Activated CD8-positive, alpha-beta memory T cell treated with anti-CD3 and anti-CD28 coated beads for 48 hours (primary cell): ENCODE measurements around the gene ACVRL1.

ENCODE experiments used
- DNase-seq, 3 experiments: peaks; one replicate each; pipeline ENCODE4 v3.0.0-alpha.2; 2020; ENCODE audit warnings: low read depth in 2 of 3, low spot score in 2 of 3

ACVRL1 gene

GRCh38 chr12:51907083-51907855 lies at the start of gene ACVRL1:
TSS of gene ACVRL1 (plus strand) at chr12:51907504. CDS start at chr12:51912475, 4,971 bp downstream.
- no peak for DNase-seq

DNA sequence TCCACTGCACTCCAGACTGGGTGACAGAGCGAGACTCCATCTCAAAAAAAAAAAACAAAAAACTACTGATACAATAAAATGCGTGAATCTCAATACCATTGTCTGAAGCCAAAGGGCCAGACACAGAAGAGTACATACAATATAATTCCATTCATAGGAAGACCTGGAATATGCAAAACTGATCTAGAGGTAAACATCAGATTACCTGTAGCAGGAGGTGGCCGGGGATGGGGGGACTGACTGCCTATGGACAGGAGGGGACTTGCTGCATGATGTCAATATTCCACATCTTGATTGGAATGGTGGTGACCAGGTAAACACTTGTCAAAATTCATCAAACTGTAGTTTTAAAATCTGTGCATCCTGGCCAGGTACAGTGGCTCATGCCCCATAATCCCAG lies 46.3 kb upstream of the ACVRL1 start:
- no peak for DNase-seq

DNA sequence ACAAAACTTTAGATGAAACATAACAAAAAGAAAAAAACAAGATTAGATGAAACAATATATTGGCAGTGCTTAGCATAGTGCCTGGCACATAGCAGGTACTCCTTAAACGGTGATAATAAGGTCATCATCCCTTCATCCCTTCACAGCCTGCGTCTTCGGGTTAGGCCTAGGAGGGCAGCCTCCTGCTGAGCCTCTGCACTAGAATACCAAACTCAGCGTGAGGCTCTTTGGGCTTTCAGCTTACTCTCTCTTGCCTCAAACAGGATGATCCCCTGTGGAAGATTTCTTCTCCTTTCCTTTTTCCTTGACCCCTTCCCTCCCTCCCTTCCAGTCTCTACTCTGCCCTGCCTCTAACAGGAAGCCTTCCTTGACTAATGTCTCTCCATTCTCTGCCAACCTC lies 44.4 kb upstream of the ACVRL1 start:
- DNase-seq = no peak

DNA sequence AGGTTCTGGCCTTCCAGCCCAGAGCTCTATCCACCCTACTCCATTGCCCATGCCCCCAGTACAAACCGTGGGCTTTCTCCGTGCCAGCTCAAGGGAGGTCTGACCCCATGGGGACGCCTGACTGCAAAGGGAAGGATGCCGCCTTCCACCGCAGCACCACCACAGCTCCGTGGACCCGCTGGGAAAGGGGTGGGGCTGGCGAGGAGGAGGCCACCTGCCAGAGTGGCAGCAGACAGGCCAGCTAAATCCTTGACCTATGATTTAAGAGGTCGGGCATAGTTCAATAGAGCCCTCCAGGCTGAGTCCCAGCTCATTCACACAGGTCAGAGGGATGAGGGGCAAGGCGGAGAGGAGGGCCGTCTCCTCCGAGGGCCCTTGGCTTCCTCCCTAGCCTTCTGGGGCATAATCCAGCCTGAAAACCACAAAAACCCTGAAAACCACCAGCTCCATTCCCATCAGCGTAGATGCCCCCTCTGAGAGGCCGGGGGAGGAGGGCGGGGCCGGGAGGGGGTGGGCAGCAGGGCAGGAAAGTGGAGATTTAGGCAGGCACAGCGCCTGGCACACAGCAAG lies 43.9 kb upstream of the ACVRL1 start:
- DNase-seq = no peak

DNA sequence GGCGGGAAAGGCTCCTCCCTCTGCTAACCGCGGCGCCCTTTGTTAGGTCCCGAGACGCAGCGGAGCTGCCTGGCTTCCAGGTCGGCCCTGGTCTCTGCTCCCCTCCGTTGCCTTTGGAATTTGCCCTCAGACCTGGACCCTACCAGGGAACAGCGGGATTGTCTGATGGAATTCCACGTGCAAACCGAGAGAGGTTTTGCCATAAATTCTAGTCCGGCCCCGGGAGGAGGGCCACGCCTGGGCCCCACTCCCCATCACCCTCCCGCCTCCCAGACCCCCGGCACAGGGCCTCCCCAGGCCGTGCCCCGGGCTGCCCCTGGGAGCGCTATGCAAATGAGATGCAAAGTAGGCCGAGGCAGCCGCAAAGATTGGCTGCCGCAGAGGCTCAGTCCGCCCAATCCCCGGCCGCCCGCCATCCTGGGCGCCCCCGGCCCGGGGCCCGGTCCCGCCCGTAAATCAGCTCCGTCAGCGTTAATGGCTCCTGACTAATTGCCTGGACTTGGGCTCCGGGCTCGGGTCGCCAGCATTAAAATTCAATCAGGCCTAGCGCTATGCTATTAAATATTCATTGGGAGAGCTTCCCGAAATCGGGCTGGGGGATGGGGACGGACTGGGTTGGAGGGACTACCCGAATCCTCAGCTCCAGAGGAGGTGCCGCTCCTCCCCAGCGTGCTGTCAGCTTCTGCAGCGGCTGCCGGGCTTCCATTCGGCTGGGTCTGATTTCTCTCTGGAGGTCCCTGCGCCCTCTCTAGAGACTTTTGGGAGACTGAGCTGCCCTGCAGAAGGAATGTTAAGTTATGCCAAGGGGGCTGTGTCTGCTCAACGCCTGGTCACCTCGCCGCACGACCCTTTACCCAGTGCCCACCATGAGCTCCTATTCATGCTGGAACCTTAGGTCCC lies 43.1 kb upstream of the ACVRL1 start:
- no peak for DNase-seq

DNA sequence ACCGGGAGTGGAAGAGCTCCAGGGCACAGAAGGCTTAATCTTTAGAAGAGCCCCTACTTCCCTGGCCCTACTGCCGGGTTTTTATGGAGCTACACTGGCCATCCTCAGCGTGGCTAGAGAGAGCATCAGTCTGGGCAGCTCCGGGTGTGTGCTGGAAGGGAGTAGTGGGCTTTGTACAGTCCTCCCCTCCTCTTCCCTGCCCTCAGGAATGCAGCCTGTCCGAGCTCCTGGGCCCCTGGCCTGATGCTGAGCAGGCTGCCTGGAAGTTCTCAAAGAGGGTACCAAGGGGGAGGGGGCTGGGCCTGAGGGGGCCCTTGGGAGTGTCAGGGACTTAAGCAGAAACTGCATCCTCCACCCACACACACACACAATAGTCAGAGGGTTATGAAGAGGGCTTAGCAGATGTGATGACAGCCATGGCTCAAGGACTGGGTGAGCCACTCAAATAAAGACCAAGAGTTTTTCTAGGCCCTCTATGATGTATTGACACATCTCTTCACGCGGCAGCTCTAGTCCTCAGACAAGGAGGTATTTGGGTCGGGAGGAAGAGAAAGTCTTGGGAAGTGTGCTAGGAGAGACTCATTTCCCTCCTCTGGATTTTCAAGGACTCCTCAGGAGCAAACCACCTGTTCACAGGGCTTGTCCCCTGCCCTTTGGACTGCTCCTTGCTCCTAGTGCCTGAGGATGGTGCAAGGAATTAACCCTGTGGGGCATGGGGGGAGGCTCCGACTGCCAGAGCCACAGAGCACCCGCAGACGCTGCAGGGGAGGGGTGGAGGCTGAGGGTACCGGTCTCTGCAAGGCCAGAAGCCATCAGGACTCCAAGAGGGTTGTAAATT lies 42.3 kb upstream of the ACVRL1 start:
- no peak for DNase-seq

DNA sequence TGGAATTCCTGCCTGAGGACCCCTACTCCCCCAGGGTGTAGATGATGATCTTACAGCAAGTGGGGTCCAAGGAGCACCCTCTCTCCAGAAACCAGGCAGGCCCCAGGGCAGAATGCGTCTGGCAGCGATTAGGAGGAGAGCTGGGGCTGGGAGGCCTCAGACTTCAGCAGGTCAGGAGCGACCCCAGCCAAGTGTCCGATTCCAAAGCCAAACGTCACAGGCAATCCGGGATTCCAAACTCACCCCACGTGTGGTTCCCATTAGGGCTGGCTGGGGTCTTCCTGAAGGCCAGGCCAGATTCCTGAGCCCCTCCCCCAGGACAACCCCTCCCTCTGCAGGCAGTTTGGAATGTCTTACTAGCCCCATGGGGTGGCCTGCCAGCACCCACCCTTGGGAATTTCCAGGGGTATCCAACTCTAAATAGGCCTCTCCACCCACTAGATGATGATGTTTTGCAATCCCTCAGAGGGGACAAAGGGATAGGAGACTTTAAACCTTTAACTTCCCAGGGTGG lies 41.5 kb upstream of the ACVRL1 start:
- no peak for DNase-seq

GRCh38 chr12:51866324-51866723 lies 41.0 kb upstream of the ACVRL1 start:
- no peak for DNase-seq

DNA sequence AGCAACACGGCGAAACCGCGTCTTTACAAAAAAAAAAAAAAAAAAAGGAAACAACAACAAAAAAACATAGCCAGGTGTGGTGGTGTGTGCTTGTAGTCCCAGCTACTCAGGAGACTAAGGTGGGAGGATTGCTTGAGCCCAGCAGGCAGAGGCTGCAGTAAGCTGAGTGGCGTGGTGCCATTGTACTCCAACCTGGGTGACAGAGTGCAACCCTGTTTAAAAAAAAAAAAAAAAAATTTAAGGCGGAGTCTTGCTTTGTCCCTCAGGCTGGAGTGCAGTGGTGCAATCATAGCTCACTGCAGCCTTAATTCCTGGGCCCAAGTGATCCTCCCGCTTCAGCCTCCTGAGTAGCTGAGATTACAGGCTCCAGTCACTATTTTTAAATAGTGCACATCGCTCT lies 40.5 kb upstream of the ACVRL1 start:
- no peak for DNase-seq

DNA sequence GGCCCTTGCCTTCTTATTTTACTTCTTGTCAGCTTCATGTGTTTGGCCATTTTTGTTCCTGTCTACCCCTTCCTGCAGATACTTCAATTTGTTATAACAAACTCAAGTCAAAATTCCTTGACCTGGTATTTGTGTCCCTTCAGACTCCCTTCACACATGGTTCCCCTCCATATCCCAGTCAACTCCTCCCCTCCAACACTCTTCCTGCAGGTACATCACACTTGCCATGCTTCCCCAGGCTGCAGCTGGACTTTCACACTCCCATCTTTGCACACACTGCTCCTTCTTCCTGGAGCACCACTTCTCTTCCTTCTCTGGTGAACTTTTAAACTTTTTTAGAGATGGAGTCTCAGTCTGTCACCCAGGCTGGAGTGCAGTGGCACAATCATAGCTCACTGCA lies 39.9 kb upstream of the ACVRL1 start:
- DNase-seq = no peak

DNA sequence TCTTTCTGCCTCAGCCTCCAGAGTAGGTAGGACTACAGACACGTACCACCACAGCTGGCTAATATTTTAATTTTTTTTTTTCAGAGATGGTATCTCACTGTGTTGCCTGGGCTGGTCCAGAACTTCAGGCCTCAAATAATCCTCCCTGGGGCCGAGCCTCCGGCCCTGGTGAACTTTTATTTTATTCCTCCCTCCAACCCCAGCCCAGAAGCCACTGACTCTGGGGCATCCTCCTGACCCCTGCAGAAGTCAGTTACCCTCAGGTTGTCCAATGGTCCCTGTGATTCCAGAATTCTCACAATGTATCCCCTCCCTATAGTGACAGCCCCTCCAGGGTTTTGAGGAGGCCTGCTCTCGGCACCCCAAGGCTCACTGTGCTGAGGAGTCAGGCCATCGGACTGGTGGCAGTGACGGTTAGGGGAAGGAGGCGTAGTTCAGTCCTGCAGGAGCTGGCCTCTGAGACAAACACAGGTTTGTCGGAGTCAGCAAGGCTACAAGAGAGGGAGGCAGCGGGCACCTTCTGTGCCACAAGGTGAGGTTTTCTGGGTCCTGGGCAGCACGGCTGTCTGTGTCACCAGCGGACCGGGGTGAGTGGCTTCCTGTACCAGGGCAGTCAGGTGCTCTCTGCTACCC lies 39.4 kb upstream of the ACVRL1 start:
- no peak for DNase-seq

- no peak for DNase-seq
Measured at GRCh38 chr12:51868821-51869495, 38.3 kb upstream of the ACVRL1 start.

GRCh38 chr12:51869496-51869865 lies 37.8 kb upstream of the ACVRL1 start:
- no peak for DNase-seq

DNA sequence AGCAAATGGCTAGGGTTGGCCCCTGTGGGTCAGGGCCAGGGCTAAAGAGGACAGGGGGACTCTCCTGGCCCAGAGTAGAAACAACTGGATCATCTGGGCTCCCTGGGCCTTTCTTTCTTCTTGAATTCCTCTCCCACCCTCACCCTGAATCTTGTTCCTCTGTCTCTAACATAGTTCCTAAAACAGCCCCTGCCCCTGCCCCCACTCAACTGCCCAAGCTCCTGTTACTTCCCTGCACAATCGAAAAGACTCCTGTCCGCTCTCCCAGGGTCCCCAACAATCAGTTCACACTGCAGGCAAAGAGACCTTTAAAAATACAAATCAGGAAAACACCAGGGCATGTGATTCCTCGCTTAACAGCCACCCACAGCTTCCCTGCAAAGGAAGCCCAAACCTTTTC lies 37.4 kb upstream of the ACVRL1 start:
- DNase-seq = no peak

DNA sequence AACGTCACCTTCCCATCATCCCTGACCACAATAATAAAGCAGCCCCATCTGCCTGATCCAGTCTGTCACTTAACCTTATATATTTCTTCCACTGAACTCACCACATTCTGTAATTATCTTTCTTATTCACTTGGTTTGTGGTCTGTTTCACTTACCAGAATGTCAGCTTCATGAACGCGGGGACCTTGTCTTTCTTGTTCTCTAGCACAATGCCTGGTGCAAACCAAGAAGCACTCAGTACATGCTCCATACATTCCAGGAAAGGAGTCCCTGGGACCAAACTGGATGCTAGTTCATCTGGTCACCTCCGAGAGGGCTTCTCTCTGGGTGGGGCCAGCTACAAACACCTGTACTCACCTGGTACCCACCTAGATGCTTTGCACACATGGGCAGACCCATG lies 36.8 kb upstream of the ACVRL1 start:
- no peak for DNase-seq

DNA sequence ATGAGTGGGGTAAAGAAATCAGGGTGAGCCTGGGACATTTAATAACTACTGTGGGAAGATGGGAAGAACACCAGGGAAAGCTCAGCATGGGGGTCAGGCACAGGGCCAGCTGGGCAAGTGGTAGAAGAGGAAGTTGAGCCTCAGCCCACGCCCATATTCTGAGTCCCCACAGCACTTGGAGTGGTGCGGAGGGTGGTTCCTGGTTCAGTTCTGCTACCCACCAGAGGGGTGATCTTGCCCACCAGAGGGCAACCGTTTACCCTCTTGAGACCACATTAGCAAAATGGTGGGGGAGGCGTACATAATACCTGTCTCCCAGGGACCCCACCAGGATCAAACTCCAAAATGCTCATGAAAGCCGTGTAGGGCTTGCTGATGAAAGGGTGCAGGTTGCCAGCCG lies 36.2 kb upstream of the ACVRL1 start:
- DNase-seq = no peak

GRCh38 chr12:51871918-51872688 lies 35.2 kb upstream of the ACVRL1 start:
- DNase-seq = no peak

GRCh38 chr12:51872689-51872981 lies 34.7 kb upstream of the ACVRL1 start:
- no peak for DNase-seq

DNA sequence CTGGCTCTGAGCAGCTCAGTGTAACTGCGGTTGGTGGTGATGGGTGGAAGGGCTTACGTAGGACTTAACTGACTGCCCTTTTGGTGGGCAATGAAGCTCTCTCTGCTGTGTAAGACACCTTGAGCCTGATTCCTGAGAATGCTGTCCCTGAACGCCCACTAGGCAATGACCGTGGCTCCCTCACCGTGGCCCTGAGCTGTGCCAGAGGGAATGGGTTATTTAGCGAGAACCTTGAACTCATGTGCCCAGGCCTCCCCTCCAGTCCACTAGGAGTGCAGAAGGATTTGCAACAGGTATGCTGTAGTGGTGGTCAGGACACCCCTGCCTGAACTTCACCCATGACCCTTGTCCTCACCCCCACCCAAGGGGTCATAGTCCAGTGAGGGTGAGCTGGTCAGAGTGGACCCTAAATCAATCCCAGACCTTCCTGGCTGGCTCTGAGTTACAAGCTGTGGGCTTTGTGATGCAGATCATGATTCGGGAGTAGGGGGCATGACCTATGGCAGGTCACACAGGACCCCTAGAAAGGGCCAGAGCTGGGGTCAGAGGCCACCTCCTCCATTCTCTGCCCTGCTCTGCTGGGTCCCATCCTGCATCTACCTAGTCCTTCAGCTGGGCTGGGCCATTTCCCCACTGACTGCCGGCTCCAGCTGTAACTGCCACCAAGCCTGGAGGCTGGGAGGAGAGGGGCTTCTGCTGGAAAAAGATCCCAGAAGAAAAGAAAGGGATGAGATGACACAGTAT lies 33.9 kb upstream of the ACVRL1 start:
- no peak for DNase-seq
